ENCODE results near the gene SCUBE3.

DNA sequence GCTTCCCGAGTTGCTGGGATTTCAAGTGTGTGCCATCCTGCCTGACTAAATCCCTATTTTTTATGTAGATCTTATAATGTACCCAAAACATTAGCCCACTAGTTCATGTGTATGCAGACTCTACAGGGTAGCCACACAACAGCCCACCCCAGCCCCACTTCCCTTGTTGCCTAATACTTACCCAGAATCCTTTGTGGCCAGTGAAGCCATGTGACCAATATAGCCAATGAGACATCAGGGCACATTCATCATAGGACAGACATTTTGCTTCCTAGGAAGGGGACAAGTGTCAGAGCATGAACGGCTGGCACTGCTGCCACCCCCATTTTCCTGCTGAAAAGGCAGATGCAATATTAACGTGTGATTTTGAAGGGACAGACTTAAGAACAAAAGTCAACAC lies 36.6 kb upstream of the SCUBE3 start:
- no peak for TF ChIP-seq POLR2AphosphoS5 (IDR thresholded peaks at IDR 0.05; ENCODE audit: borderline replicate concordance, low read depth, low read length)
- no peak for TF ChIP-seq EZH2 (IDR thresholded peaks at IDR 0.05)

Data from SK-N-MC (cell line).